GM19025 (cell line): ENCODE data around the gene HEXD.
"Not testable (repeated sequence)": the region's sequence is repeated elsewhere in the genome, so short reads cannot be mapped to it uniquely, and the experiment has no call there.

Source experiments
- ATAC-seq: cut with Tn5 transposase; IDR thresholded peaks from one replicate; pipeline ENCODE4 v1.9.1; 2021; ENCODE audit warnings: mild to moderate bottlenecking, low read depth, moderate library complexity; ENCODE audit not compliant: unreplicated experiment

HEXD gene

DNA sequence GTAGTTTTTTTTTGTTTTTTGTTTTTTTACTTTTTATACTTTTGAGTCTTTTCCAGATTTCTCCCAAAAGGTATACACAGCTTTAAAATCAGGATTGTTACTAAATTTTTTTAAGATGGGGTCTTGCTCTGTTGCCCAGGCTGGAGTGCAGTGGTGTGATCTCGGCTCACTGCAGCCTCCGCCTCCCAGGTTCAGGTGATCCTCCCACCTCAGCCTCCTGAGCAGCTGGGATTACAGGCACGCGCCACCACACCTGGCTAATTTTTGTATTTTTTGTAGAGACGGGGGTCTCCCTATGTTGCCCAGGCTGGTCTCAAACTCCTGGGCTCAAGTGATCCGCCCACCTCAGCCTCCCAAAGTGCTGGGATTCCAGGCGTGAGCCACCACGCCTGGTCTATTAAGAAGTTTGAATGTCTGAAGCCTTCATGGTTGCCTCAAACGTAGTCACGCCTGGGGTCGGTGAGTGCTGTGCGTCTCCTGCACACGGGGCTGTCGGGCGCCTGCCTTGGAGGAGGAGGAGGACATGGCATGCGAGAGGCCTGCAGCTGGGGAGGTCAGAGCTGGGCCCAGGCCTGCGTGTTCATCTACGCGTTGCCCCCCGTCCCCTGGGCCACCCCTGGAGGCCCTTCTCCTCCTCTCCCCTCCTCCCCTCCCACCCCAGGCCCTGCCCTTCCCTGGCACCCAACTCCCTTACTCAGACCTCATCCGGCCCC lies 35.8 kb upstream of the HEXD start:
- not testable (repeated sequence) for ATAC-seq

DNA sequence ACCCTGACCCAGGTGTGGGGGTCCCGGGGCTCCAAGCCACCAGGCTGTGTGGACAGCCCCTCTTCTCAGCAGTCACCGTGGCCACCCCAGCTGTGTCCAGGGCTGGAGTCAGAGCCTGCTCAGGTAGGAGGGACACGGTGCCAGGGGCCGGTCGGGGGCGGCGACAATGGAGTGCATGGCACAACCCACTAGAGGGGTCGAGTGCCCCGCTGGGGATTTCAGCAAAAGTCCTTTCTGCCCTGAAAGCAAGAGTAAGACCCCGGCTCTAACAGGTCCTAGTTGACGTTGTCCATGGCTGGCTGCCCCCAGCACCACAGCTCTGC lies 35.3 kb upstream of the HEXD start:
- no peak for ATAC-seq

DNA sequence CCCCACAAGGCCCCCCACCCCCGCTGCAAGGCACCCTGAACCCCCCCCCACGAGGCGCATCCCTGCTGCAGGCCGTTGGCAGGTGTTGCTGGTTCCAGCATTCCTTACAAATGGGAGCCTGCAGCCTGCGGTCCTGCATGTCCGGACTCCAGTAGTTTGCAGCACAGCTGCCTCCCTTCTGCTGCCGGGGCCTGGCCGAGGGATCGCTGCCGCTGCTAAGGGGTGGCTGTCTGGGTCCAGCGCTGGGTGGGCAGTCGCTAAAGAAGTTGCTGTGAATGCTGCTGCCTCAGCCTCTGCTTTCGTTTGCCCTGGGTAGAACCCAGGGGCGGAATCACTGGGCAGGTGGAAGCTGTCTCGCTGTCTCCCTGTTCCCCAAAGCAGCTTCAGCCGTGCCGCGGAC lies 34.7 kb upstream of the HEXD start:
- ATAC-seq: no peak

DNA sequence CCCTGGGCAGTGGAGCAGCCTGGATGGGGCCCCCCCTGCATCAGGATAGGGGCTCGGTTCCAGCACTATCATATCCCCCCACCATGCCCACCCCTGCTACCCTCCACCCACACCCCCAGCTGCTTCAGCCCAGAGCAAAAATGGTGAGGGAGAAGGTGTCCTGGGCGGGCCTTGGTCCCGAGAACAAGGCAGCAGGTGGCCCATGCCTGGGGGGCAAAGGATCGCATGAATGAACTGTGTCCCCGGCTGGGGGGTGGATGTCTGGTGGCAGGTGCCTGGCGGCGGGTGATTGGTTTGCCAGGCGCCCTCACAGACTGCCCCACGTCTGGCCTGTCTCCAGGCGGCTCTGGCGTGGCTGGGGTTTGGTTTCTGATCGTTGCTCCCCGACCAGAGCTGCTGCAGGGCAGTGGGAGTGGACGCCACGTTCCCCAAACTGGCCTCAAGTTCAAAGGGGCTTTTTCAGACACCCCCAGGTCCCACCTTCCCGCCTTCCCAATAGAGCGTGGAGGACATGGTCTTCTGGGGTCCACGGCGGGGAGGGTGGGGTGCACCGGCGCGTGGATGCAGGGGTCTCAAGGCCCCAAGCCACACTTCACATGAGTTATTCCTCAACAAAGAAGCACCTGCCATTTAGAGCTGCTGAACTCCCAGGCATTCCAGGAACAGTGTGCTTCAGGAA lies 34.0 kb upstream of the HEXD start:
- no peak for ATAC-seq

DNA sequence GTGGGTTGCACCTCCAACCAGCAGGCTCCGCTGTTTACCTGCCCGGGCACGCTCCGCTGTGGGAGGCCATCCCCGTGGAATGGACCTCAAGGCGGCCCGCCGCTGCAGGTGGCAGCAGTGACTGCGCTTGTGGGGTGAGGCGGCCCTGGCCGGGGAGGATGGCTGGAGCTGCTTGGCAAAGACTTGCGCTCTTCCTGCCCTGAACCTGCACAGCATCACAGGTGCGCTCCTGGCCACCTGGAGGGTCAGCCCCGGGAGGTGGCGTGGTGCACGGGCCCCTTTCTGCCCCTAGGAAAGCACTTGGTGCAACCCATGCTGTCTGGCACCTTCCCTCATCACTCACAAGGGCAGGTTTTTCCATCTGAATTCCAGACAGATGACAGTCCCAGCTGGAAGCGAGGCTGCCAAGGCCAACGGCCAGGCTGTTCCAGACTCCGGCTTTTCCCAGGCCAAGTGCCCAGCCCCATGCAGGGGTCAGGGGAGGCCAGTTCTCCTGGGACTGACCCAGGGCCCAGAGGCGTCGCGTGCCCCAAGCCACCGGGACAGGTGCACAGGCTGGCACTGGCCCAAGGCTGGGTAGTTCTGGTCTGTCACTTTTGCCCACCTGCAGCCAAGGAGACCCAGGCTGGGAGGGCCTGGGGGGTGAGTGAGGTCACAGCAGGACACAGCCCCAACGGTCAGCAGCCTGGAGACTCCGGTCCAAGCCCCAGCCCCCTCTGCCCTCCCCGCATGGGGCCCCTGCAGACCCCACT lies 33.2 kb upstream of the HEXD start:
- ATAC-seq: no peak

DNA sequence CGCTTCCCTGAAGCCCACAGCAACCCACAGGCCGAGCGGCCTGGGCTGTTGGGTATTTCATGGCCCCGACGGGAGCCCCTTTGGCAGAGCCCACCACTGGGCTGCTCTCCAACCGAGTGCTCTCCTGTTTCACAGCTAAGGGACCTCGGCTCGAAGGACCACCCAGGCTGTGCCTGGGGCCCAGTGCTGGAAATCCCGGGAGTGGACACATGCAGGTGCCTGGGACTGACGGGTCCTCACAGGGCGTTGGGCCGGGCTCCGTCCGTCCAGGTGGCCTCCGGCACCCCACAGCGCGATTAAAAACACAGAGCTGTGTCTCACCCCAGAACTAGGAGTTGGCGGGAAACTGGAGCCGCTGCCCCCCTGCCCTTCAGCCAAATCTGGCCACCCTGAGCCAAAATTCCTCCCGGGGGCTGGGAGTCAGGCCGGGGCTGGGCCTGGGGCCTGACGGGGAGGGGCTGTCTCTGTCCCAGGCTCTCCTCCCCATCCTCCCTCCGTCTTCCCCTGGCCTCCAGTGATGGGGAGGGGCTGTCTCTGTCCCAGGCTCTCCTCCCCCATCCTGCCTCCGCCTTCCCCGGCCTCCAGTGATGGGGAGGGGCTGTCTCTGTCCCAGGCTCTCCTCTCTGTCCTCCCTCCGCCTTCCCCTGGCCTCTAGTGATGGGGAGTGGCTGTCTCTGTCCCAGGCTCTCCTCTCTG lies 32.4 kb upstream of the HEXD start:
- no peak for ATAC-seq

DNA sequence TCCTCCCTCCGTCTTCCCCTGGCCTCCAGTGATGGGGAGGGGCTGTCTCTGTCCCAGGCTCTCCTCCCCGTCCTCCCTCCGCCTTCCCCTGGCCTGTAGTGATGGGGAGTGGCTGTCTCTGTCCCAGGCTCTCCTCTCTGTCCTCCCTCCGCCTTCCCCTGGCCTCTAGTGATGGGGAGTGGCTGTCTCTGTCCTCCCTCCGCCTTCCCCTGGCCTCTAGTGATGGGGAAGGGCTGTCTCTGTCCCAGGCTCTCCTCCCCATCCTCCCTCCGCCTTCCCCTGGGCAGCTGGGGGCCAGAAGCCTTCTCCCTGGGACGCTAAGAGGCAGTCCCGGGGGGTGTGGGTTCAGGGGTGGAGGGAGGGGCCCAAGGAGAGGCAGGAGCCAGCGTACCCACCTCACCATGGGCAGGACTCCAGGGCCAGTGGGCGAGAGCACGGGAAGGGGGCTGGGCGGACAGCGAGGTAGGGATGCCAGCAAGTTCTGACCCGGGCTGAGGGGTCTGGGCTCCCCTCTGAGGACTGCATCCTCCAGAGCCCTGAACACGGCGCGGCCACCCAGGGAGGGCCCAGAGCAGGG lies 31.8 kb upstream of the HEXD start:
- ATAC-seq: no peak

DNA sequence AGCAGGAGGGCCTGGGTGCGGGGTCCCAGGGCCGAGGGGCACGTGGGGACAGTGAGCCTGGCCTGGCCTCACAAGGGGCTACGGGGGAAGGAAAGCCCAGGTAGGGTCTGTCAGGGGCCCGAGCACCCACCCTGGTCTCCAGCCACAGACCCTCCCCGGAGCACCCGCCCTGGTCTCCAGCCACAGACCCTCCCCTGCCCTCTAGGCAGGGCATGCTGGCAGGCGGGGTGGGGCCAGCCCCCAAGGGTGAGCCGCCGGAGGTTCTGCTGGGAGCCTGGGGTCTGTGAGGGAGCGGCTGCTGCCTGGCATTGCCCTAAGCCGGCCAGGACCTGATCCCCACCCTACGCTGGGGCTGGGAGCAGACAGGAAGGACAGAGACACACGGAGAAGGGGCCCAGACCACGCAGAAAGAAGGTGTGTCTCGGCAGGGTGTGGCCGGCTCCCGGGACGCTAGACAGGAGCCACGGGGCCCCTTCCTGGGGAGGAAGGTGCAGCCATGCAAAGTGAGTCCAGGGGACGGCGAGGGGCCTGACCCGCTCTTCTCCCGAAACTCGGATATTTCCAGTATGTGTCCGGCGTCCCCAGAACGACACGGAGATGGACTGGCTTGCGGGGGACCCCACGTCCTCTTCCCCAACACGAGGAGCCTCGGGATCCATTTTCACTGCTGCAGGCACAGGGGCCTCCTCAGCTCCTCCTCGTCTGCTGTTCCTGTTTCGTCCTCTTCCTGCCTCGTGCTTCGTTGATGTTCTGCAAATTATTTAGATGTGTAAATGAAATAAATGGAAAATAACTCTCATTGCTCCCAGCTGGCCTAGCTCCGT lies 31.1 kb upstream of the HEXD start:
- ATAC-seq: no peak

DNA sequence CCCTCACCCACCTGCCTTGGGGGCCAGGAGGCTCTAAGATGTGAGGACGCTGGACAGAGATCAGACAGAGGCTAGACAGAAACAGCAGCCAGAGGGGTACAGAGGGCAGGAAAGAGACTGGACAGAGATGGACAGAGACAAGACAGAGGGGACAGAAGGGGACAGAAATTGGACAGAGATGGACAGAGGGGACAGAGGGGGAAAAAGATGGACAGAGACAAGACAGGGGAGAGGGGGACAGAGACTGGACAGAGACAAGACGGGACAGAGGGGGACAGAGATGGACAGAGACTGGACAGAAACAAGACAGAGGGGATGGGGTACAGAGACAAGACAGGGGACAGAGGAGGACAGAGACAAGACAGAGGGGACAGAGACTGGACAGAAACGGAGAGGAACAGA lies 30.4 kb upstream of the HEXD start:
- ATAC-seq: no peak

DNA sequence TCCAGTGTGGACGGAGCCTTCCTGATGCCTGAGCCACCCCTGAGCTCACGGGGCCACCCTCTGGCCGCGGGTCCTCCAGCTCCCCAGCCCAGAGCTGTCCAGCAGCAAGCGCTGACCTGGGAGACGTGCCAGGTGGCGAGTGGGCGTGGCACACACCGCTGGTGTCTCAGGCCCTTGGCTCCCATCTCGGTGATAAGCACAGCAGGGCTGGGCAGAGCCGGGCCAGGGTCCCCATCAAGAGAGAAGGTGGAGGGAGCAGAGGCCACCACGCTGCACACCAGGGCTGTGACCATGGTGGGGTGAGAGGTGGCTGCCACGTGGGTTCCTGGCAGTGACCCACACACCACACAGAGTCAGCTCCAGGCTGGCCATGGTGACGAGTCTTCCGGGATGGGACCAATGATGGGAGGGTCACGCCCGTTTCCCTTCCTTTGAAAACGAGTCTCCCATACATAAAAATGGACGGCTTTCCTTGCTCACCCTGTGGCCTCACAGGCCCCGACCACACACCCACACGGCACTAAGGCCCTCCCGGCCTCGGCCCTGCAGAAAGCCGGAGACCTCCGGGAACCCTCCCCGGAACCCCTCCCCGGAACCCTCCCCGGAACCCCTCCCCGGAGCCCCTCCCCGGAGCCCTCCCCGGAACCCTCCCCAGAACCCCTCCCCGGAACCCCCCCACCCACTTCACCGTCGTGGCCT lies 29.8 kb upstream of the HEXD start:
- no peak for ATAC-seq

DNA sequence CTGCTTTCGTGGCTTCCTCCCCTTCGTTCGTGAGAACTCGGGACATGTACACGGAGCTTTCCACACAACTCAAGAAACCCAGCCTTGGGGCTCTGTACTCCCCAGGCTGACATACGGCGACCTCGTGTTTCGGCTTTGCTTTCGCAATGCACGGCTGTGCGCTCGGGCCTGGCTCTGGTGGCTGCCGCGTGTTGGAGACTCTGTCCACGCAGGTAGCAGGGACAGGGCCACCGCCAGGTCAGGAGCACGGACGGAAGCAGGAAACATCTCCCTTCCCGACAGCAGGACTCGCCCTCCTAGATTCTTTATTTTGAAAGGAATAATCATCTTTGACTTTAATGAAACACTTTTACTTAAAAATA lies 29.2 kb upstream of the HEXD start:
- no peak for ATAC-seq

DNA sequence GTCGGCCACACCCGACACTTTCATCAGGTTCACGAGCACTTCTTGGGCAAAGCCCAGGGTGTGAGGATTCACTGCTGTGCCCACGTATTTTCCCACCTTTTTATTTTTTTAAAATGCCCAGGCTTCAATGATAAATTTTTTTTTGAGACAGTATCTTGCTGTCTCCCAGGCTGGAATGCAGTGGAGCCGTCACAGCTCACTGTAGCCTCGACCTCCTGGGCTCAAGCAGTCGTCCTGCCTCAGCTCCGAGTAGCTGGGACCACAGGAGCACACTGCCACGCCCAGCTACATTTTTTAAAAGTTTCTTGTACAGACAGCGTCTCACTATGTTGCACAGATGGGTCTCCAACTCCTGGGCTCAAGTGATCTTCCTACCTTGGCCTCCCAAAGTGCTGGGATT lies 28.8 kb upstream of the HEXD start:
- no peak for ATAC-seq

DNA sequence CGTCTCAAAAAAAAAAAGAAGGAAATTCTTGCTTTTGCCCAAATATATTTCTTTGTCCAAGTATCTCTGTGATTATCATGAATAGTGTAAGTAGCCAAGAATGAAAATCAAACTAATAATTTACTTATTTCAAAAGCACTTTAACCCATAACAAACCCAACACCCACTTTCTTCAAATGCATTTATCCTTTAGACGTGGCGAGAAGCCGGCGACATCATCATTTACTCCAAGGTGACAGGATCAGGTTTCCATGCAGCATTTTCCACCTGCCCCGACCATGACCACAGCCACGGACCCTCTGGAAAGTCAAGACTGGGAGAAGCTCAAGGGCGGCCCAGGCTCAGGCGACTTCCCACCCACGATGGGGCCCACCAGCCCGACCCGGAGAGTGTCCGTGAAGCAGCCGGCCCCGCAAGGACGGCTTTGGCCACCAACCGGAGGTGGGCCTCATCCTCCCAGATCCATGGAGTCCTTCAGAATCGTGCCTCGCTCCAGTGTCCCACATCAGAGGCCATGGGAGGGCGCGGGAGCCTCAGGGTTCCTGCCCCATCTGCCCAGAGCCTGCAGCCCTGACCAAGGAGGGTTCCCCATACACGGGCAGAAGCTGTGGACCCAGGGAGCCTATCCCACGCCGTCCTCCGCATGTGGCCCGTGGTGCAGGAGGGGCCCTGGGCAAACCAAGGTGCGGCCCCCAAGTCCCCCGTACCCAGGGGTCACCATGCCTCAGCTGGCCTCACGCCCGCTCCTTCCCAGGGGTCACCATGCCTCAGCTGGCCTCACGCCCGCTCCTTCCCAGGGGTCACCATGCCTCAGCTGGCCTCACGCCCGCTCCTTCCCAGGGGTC lies 27.9 kb upstream of the HEXD start:
- ATAC-seq: no peak

DNA sequence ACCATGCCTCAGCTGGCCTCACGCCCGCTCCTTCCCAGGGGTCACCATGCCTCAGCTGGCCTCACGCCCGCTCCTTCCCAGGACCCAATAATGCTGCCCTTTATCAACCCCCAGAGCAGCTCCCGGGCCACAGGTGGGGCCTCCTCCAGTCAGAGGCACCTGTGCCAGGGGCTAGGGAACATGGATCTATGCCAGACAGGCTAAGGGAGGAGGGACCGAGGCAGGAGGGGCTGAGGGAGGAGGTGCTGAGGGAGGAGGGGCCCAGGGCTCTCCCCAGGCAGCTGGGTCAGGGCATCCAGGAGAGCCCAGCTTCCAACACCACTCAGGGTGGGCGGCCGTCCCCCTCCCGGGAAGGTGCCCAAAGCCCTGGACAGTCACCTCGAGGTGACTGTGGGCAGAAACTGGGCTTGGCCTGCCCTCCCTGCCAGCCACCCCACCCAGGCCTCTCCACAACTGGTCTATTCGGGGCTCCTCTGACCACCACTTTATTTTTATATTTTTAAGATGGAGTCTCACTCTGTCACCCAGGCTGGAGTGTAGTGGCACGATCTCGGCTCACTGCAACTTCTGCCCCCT lies 27.2 kb upstream of the HEXD start:
- ATAC-seq: no peak

DNA sequence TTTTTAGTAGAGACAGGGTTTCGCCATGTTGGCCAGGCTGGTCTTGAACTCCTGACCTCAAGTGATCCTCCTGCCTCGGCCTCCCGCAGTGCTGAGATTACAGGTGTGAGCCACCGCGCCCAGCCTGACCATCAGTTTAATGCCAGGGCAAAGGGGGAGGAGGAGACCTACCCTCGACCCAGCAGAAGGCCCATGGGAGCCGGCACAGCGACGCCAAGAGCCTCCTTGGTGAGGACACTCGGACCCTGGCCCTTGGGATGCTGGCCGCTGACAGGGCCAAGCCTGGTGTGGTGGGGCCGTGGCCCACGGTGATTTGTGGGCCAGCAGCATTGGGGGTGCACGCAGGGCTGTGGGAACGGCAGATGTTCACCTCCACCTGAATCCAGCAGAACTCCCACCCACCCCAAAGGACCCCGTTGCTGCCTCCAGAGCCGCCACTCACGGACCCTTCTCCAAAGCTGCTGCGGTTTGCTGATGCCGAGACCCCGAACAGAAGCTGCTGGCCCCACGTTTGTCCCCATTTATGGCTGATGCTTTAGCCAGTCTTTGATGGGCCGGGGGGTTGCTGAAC lies 26.6 kb upstream of the HEXD start:
- no peak for ATAC-seq

DNA sequence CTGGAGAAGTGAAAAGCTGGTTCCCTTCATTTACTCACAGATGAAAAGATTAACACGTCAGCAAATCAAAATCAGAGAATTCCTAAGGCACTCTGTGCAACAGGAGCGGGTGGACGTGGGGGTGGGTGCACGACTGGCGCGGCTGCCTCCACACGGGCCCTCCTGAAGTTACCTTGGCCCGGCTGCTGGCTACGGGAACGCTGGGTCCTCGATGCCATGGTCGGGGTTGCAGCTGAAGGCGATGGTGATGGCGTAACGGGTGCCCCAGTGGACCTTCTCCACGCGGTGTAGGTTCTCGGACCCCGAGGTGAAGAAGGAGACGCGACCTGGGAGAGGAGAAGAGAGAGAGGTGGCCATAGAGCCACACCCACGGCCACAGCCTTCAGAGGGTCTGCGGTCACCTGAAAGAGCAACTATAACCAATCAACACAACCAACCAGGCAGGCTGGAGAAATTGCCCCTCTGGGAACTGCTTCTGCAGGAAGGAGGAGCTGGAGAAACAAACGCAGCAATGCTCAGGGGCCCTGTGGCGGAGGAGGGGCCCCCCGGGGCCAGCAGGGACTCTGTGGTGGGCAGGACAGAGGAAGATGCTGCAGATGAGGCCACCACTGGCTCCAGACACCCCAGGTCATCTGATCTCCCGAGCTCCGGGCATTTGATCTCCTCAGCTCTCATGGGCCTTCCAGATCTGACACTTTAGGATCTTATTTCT lies 25.8 kb upstream of the HEXD start:
- no peak for ATAC-seq

DNA sequence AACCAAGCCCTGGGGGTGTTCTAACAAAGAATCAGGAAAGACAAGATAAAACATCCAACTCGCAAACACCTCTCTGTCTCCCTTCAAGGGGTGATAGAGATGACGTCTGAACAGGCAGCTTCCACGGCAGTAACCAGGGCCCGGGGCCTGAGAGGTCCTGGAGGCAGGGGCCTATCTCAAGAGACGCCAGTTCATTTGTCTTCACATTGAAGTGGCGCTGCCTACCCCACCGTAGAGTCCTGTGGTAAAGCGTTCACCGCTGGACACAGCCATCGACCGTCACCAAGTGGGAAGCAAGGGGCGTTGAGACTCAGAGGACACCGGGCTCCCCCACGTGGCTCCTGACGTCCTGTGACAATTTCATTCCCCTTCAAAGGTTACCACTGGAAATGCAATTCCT lies 25.2 kb upstream of the HEXD start:
- no peak for ATAC-seq
